GM12878 (cell line): Measurements from ENCODE around the gene P2RY11.

Source experiments
- CTCF ChIP-seq, 3 experiments: IDR thresholded peaks in 2 of 3; conservative IDR thresholded peaks in 1 of 3; 2 replicates each; pipeline ENCODE4 v1.5.1; 2011; ENCODE audit warnings: low read depth in 3 of 3, low read length in 3 of 3, mild to moderate bottlenecking in 3 of 3, control low read depth in 2 of 3, moderate library complexity in 2 of 3, inconsistent platforms in 1 of 3, mixed read lengths in 1 of 3; ENCODE audit not compliant: control insufficient read depth in 2 of 3, insufficient read depth in 1 of 3; ENCODE audit errors: extremely low read depth in 1 of 3
- FOXK2 ChIP-seq: fragments of 450-650 bp; IDR thresholded peaks from 2 replicates; pipeline ENCODE4 v1.6.1; 2017; ENCODE audit warnings: mild to moderate bottlenecking, moderate library complexity
- IKZF1 ChIP-seq: fragments of 450-650 bp; conservative IDR thresholded peaks from 2 replicates; pipeline ENCODE4 v1.6.1; 2017; ENCODE audit warnings: antibody characterized with exemption, mild to moderate bottlenecking
- PAX5 ChIP-seq: IDR thresholded peaks from 2 replicates; pipeline ENCODE4 v1.6.1; 2011; ENCODE audit warnings: low read depth, low read length, borderline replicate concordance
- POLR2A ChIP-seq: IDR thresholded peaks from 2 replicates; pipeline ENCODE4 v1.6.1; 2011; ENCODE audit warnings: low read depth, mild to moderate bottlenecking, low read length
- POLR2AphosphoS5 ChIP-seq: IDR thresholded peaks from 2 replicates; pipeline ENCODE4 v1.6.1; 2011; ENCODE audit warnings: mild to moderate bottlenecking, low read length, inconsistent platforms
- SREBF1 ChIP-seq: IDR thresholded peaks from 2 replicates; pipeline ENCODE4 v1.6.1; 2012; ENCODE audit warnings: mild to moderate bottlenecking, low read length
- TCF12 ChIP-seq: IDR thresholded peaks from 2 replicates; pipeline ENCODE4 v1.6.1; 2011; ENCODE audit warnings: low read depth, mild to moderate bottlenecking, low read length
- ZNF217 ChIP-seq: fragments of 450-650 bp; IDR thresholded peaks from 2 replicates; pipeline ENCODE4 v1.6.1; 2017; ENCODE audit warnings: antibody characterized with exemption, mild to moderate bottlenecking

GRCh38 chr19:10144361-10144760 is 32.9 kb downstream of the P2RY11 start:
- TF ChIP-seq POLR2A (no peak), CTCF (IDR thresholded peaks at IDR 0.05 in 2 of 3, conservative IDR thresholded peaks at IDR 0.05 in 1 of 3; ENCODE audit: control insufficient read depth in 2 of 3, extremely low read depth in 1 of 3, insufficient read depth in 1 of 3, low read depth in 3 of 3, low read length in 3 of 3) (no peak), SREBF1 (no peak), FOXK2 (no peak), IKZF1 (no peak), POLR2AphosphoS5 (no peak), TCF12 (no peak), ZNF217 (no peak), PAX5 (no peak)
